ENCODE data around the gene LPP.

- TF ChIP-seq, protein P1, sequence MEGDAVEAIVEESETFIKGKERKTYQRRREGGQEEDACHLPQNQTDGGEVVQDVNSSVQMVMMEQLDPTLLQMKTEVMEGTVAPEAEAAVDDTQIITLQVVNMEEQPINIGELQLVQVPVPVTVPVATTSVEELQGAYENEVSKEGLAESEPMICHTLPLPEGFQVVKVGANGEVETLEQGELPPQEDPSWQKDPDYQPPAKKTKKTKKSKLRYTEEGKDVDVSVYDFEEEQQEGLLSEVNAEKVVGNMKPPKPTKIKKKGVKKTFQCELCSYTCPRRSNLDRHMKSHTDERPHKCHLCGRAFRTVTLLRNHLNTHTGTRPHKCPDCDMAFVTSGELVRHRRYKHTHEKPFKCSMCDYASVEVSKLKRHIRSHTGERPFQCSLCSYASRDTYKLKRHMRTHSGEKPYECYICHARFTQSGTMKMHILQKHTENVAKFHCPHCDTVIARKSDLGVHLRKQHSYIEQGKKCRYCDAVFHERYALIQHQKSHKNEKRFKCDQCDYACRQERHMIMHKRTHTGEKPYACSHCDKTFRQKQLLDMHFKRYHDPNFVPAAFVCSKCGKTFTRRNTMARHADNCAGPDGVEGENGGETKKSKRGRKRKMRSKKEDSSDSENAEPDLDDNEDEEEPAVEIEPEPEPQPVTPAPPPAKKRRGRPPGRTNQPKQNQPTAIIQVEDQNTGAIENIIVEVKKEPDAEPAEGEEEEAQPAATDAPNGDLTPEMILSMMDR (IDR thresholded peaks at IDR 0.05; ENCODE audit: insufficient read depth, low read length), result no peak
- TF ChIP-seq POLR2AphosphoS5 (IDR thresholded peaks at IDR 0.05; ENCODE audit: low read depth), result no peak
Measured at GRCh38 chr3:188604651-188605050, 450.7 kb downstream of the LPP start.
